ENCODE results near the gene CEP350. TPM values are rescaled to one million over a fixed set of nuclear protein-coding genes. Genes with fewer than 3 reads are reported as not detected.
A peak's percentile ranks its signal among the peaks of the same experiment; 100 is the strongest.

The CEP350 gene
- total RNA-seq, 1 experiment from 2014 or later = 17.1 TPM

- POLR2A ChIA-PET (ENCODE audit: unreplicated experiment) = no interaction called here
These were observed 180.9 kb downstream of the CEP350 start for GRCh38 chr1:180135535-180135934.

GRCh38 chr1:180136331-180136967 is 181.8 kb downstream of the CEP350 start:
- H3K27ac ChIP-seq (ENCODE audit: low read length) = peak overlapping the region; percentile 29; the same call in 1 of the 2 replicates
- no peaks in the 10 kb centered on the region for H3K9me2 ChIP-seq (replicated peaks; ENCODE audit: low read length)
- no peaks in the 10 kb centered on the region for H3K79me2 ChIP-seq (ENCODE audit: low read length)
- H3K9ac ChIP-seq (ENCODE audit: low read length) = no peak overlapping the region
- no peaks in the 10 kb centered on the region for H4K20me1 ChIP-seq (ENCODE audit: low read length)
- H3F3A ChIP-seq (ENCODE audit: low read length, unreplicated experiment) = no peaks in the 10 kb centered on the region
- no peak for TF ChIP-seq EZH2phosphoT487 (IDR thresholded peaks at IDR 0.05; ENCODE audit: borderline replicate concordance, low read length)
- TF ChIP-seq, protein P1, sequence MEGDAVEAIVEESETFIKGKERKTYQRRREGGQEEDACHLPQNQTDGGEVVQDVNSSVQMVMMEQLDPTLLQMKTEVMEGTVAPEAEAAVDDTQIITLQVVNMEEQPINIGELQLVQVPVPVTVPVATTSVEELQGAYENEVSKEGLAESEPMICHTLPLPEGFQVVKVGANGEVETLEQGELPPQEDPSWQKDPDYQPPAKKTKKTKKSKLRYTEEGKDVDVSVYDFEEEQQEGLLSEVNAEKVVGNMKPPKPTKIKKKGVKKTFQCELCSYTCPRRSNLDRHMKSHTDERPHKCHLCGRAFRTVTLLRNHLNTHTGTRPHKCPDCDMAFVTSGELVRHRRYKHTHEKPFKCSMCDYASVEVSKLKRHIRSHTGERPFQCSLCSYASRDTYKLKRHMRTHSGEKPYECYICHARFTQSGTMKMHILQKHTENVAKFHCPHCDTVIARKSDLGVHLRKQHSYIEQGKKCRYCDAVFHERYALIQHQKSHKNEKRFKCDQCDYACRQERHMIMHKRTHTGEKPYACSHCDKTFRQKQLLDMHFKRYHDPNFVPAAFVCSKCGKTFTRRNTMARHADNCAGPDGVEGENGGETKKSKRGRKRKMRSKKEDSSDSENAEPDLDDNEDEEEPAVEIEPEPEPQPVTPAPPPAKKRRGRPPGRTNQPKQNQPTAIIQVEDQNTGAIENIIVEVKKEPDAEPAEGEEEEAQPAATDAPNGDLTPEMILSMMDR (conservative IDR thresholded peaks at IDR 0.05; ENCODE audit: low read depth, low read length) = no peak
- TF ChIP-seq EZH2 (IDR thresholded peaks at IDR 0.05; ENCODE audit: low read length, unreplicated experiment) = no peak
- POLR2A ChIA-PET (ENCODE audit: unreplicated experiment) = no interaction called here
- H3K4me3 ChIP-seq (ENCODE audit: low read length) = no peak overlapping the region
- peak; percentile 49 for DNase-seq
- BruUV-seq (replicated peaks) = no TSS peak
- peak overlapping the region; percentile 52; the same call in 1 of the 2 replicates for H2AFZ ChIP-seq (ENCODE audit: low read length)
- H3K27me3 ChIP-seq (ENCODE audit: low read length) = no peaks in the 10 kb centered on the region
- peaks cover 7% of the 10 kb centered on the region for H3K4me1 ChIP-seq (ENCODE audit: insufficient read depth, low read length)
- CTCF ChIA-PET = no interaction called here
- H3K36me3 ChIP-seq (ENCODE audit: low read depth, low read length) = no peaks in the 10 kb centered on the region
- no peaks in the 10 kb centered on the region for H3K9me3 ChIP-seq (ENCODE audit: low read length)
- no peak overlapping the region for H3K4me2 ChIP-seq (ENCODE audit: low read length)
- peak; percentile 37; the same call in 1 of the 2 replicates for ATAC-seq
- intact Hi-C loops (cut with micrococcal nuclease) = no loop called here

More at GRCh38 chr1:180135535-180135934, 180.9 kb downstream of the CEP350 start:
- no peaks in the 10 kb centered on the region for H3K9me2 ChIP-seq (replicated peaks; ENCODE audit: low read length)
- H3K4me2 ChIP-seq (ENCODE audit: low read length) = no peak overlapping the region
- no peaks in the 10 kb centered on the region for H3K9me3 ChIP-seq (ENCODE audit: low read length)
- H3K9ac ChIP-seq (ENCODE audit: low read length) = no peak overlapping the region
- no peaks in the 10 kb centered on the region for H3K27me3 ChIP-seq (ENCODE audit: low read length)
- CTCF ChIA-PET = no interaction called here
- intact Hi-C loops (cut with micrococcal nuclease) = no loop called here
- no peak for DNase-seq
- no peaks in the 10 kb centered on the region for H4K20me1 ChIP-seq (ENCODE audit: low read length)
- no peak for ATAC-seq
- no peak overlapping the region for H2AFZ ChIP-seq (ENCODE audit: low read length)
- H3K27ac ChIP-seq (ENCODE audit: low read length) = no peak overlapping the region
- TF ChIP-seq EZH2 (IDR thresholded peaks at IDR 0.05; ENCODE audit: low read length, unreplicated experiment) (no peak), EZH2phosphoT487 (IDR thresholded peaks at IDR 0.05; ENCODE audit: borderline replicate concordance, low read length) (no peak)
- TF ChIP-seq, protein P1 (conservative IDR thresholded peaks at IDR 0.05; ENCODE audit: low read depth, low read length) = no peak
- H3F3A ChIP-seq (ENCODE audit: low read length, unreplicated experiment) = no peaks in the 10 kb centered on the region
- no peaks in the 10 kb centered on the region for H3K79me2 ChIP-seq (ENCODE audit: low read length)
- no peaks in the 10 kb centered on the region for H3K36me3 ChIP-seq (ENCODE audit: low read depth, low read length)
- no TSS peak for BruUV-seq (replicated peaks)
- H3K4me3 ChIP-seq (ENCODE audit: low read length) = no peak overlapping the region
- peaks cover 7% of the 10 kb centered on the region for H3K4me1 ChIP-seq (ENCODE audit: insufficient read depth, low read length)

DNA sequence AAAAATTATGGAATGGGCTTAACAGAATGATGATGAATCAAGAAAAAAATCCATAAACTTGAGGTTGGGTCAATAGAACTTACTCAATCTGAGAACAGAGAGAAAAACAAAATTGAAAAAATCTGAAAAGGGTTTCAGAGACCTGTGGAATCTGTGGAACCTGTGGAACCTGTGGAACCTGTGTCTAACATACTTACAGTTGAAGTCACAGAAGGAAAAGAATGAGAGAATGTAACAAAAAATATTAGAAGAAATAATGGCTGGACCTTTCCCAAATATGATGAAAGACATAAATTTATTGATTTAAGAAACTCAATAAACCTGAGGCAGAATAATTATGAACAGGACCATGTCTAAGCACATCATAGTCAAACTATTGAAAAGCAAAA is 182.4 kb downstream of the CEP350 start:
- Histone ChIP-seq H3K4me2 (ENCODE audit: low read length) (no peak overlapping the region), H3K9me2 (replicated peaks; ENCODE audit: low read length) (no peaks in the 10 kb centered on the region), H3K27me3 (ENCODE audit: low read length) (no peaks in the 10 kb centered on the region), H3K4me3 (ENCODE audit: low read length) (no peak overlapping the region), H3K36me3 (ENCODE audit: low read depth, low read length) (no peaks in the 10 kb centered on the region), H3K4me1 (ENCODE audit: insufficient read depth, low read length) (peaks cover 7% of the 10 kb centered on the region), H3K79me2 (ENCODE audit: low read length) (no peaks in the 10 kb centered on the region), H3F3A (ENCODE audit: low read length, unreplicated experiment) (no peaks in the 10 kb centered on the region), H4K20me1 (ENCODE audit: low read length) (no peaks in the 10 kb centered on the region), H3K27ac (ENCODE audit: low read length) (no peak overlapping the region), H3K9me3 (ENCODE audit: low read length) (no peaks in the 10 kb centered on the region), H2AFZ (ENCODE audit: low read length) (no peak overlapping the region), H3K9ac (ENCODE audit: low read length) (no peak overlapping the region)
- ATAC-seq (no peak), DNase-seq (no peak)
- CTCF ChIA-PET = no interaction called here
- intact Hi-C loops (cut with micrococcal nuclease) = no loop called here
- POLR2A ChIA-PET (ENCODE audit: unreplicated experiment) = no interaction called here
- BruUV-seq (replicated peaks) = no TSS peak
- TF ChIP-seq EZH2 (IDR thresholded peaks at IDR 0.05; ENCODE audit: low read length, unreplicated experiment) = no peak
- TF ChIP-seq, protein P1 (conservative IDR thresholded peaks at IDR 0.05; ENCODE audit: low read depth, low read length) = no peak
- TF ChIP-seq EZH2phosphoT487 (IDR thresholded peaks at IDR 0.05; ENCODE audit: borderline replicate concordance, low read length) = no peak

Measured in PC-3 (cell line).